ENCODE measurements around the gene ZNF584. TPM values are rescaled to one million over a fixed set of nuclear protein-coding genes. Genes with fewer than 3 reads are reported as not detected.

Gene ZNF584
- total and polyA plus RNA-seq, 10 of the 15 experiments (the other 5 are each of a cell fraction or from before 2014, with no cell fraction given): 2.0 to 10.7 (median 6.3) TPM

DNA sequence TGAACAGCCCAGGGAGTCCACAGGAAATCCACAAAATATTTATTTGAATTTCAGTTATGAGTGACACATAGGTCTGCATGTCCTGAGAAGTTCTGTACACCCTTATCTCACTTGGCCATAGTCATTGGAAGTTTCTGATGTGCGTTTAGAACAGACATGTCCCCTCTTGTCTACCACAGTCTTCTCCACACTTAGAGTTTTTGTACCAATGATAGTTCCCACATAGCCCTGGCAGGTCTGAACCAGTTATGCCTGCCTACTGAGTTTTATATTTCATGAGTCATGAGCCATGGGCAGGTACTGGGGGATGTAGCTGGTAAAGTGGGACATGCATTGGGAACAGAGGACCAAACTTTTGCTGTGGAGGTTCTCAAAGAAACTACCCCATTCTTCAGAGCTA lies 20.2 kb downstream of the ZNF584 start:
- POLR2A ChIA-PET: no interaction called here
- no peak for DNase-seq (ENCODE audit: low read depth, low spot score)
- H3K9ac ChIP-seq (ENCODE audit: control insufficient read depth, insufficient read depth, low read length): no peak overlapping the region
- CTCF ChIA-PET: no interaction called here
- H3K4me3 ChIP-seq: no peak overlapping the region
- intact Hi-C loops (cut with micrococcal nuclease; ENCODE audit: unreplicated experiment): no loop called here
- H3K4me1 ChIP-seq (ENCODE audit: control insufficient read depth, insufficient read depth, low read length): no peaks in the 10 kb centered on the region
- H3K36me3 ChIP-seq (ENCODE audit: control insufficient read depth in 2 of 2, insufficient read depth in 2 of 2, low read length in 1 of 2): no peaks in the 10 kb centered on the region
- no peak overlapping the region for H2AFZ ChIP-seq (ENCODE audit: control insufficient read depth, low read depth, low read length)
- in situ Hi-C loops (cut with MboI): no loop called here
- no peaks in the 10 kb centered on the region for H3K79me2 ChIP-seq (ENCODE audit: control insufficient read depth, insufficient read depth, low read length)
- ATAC-seq: no peak
- RAD21 ChIA-PET (ENCODE audit: unreplicated experiment): no interaction called here
- peaks cover 29% of the 10 kb centered on the region for H3K9me3 ChIP-seq (replicated peaks; ENCODE audit: control insufficient read depth, insufficient read depth, low read length)
- no peak overlapping the region for H3K27ac ChIP-seq (ENCODE audit: control insufficient read depth, insufficient read depth)
- 56% methylated on average over 1 of the region's 1 CpG for whole genome bisulfite sequencing (ENCODE audit: insufficient coverage, insufficient replicate concordance, low lambda C conversion rate, missing lambda C conversion rate)
- no peaks in the 10 kb centered on the region for H3K27me3 ChIP-seq (replicated peaks in 1 of 2; ENCODE audit: control insufficient read depth in 2 of 2, insufficient read depth in 2 of 2, low read length in 1 of 2)
- H4K20me1 ChIP-seq (ENCODE audit: control insufficient read depth, insufficient read depth): no peaks in the 10 kb centered on the region
- SMC1A ChIA-PET (ENCODE audit: uncharacterized antibody, unreplicated experiment): no interaction called here
- no TSS peak for BruUV-seq (replicated peaks)
- FAIRE-seq: no peak
- no peak overlapping the region for H3K4me2 ChIP-seq (ENCODE audit: control insufficient read depth, insufficient read depth)
- no peak for TF ChIP-seq PKNOX1 (IDR thresholded peaks at IDR 0.05)
- TF ChIP-seq, protein P1, sequence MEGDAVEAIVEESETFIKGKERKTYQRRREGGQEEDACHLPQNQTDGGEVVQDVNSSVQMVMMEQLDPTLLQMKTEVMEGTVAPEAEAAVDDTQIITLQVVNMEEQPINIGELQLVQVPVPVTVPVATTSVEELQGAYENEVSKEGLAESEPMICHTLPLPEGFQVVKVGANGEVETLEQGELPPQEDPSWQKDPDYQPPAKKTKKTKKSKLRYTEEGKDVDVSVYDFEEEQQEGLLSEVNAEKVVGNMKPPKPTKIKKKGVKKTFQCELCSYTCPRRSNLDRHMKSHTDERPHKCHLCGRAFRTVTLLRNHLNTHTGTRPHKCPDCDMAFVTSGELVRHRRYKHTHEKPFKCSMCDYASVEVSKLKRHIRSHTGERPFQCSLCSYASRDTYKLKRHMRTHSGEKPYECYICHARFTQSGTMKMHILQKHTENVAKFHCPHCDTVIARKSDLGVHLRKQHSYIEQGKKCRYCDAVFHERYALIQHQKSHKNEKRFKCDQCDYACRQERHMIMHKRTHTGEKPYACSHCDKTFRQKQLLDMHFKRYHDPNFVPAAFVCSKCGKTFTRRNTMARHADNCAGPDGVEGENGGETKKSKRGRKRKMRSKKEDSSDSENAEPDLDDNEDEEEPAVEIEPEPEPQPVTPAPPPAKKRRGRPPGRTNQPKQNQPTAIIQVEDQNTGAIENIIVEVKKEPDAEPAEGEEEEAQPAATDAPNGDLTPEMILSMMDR (IDR thresholded peaks at IDR 0.05 in 2 of 3, conservative IDR thresholded peaks at IDR 0.05 in 1 of 3; ENCODE audit: control insufficient read depth in 2 of 3, extremely low read depth in 1 of 3, insufficient read depth in 1 of 3, low read depth in 3 of 3, low read length in 3 of 3): no peak
- TF ChIP-seq, protein P2, sequence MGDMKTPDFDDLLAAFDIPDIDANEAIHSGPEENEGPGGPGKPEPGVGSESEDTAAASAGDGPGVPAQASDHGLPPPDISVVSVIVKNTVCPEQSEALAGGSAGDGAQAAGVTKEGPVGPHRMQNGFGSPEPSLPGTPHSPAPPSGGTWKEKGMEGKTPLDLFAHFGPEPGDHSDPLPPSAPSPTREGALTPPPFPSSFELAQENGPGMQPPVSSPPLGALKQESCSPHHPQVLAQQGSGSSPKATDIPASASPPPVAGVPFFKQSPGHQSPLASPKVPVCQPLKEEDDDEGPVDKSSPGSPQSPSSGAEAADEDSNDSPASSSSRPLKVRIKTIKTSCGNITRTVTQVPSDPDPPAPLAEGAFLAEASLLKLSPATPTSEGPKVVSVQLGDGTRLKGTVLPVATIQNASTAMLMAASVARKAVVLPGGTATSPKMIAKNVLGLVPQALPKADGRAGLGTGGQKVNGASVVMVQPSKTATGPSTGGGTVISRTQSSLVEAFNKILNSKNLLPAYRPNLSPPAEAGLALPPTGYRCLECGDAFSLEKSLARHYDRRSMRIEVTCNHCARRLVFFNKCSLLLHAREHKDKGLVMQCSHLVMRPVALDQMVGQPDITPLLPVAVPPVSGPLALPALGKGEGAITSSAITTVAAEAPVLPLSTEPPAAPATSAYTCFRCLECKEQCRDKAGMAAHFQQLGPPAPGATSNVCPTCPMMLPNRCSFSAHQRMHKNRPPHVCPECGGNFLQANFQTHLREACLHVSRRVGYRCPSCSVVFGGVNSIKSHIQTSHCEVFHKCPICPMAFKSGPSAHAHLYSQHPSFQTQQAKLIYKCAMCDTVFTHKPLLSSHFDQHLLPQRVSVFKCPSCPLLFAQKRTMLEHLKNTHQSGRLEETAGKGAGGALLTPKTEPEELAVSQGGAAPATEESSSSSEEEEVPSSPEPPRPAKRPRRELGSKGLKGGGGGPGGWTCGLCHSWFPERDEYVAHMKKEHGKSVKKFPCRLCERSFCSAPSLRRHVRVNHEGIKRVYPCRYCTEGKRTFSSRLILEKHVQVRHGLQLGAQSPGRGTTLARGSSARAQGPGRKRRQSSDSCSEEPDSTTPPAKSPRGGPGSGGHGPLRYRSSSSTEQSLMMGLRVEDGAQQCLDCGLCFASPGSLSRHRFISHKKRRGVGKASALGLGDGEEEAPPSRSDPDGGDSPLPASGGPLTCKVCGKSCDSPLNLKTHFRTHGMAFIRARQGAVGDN (IDR thresholded peaks at IDR 0.05): no peak
- TF ChIP-seq ZNF384 (IDR thresholded peaks at IDR 0.05; ENCODE audit: borderline replicate concordance, low read depth, low read length): no peak
- TF ChIP-seq EP300 (IDR thresholded peaks at IDR 0.05; ENCODE audit: borderline replicate concordance in 1 of 2, control insufficient read depth in 1 of 2, low read depth in 2 of 2, low read length in 2 of 2): no peak
- no peak for TF ChIP-seq NKRF (conservative IDR thresholded peaks at IDR 0.05)
- TF ChIP-seq, protein P3, sequence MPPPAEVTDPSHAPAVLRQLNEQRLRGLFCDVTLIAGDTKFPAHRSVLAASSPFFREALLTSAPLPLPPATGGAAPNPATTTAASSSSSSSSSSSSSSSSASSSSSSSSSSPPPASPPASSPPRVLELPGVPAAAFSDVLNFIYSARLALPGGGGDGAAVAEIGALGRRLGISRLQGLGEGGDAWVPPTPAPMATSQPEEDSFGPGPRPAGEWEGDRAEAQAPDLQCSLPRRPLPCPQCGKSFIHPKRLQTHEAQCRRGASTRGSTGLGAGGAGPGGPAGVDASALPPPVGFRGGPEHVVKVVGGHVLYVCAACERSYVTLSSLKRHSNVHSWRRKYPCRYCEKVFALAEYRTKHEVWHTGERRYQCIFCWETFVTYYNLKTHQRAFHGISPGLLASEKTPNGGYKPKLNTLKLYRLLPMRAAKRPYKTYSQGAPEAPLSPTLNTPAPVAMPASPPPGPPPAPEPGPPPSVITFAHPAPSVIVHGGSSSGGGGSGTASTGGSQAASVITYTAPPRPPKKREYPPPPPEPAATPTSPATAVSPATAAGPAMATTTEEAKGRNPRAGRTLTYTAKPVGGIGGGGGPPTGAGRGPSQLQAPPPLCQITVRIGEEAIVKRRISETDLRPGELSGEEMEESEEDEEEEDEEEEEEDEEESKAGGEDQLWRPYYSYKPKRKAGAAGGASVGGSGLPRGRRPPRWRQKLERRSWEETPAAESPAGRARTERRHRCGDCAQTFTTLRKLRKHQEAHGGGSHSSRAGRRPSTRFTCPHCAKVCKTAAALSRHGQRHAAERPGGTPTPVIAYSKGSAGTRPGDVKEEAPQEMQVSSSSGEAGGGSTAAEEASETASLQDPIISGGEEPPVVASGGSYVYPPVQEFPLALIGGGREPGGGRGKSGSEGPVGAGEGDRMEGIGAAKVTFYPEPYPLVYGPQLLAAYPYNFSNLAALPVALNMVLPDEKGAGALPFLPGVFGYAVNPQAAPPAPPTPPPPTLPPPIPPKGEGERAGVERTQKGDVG (CRISPR knock-in tag; IDR thresholded peaks at IDR 0.05): no peak
- TF ChIP-seq POLR2AphosphoS2 (IDR thresholded peaks at IDR 0.05; ENCODE audit: low read depth, low read length): no peak
- TF ChIP-seq NFYA (IDR thresholded peaks at IDR 0.05; ENCODE audit: borderline replicate concordance, low read depth, low read length): no peak
